Dermis blood vessel endothelial cell (primary cell): ENCODE results near the gene TOP2A. TPM values are rescaled to one million over a fixed set of nuclear protein-coding genes. Genes with fewer than 3 reads are reported as not detected.
"Not testable (repeated sequence)": the region's sequence is repeated elsewhere in the genome, so short reads cannot be mapped to it uniquely, and the experiment has no call there.

ENCODE experiments used
- DNase-seq: peaks from one replicate; pipeline ENCODE4 v3.0.0; 2010
- total RNA-seq: library from RNA; depleted of rRNA; stranded (reverse); fragments of >200 nt; gene quantifications from 2 replicates; pipeline ENCODE4 v1.2.3, GENCODE V29; 2014

TOP2A gene
- total RNA-seq, 1 donor from 2014 or later = 39.3 TPM

GRCh38 chr17:40431231-40431602 is 13.5 kb upstream of the TOP2A start:
- no peak for DNase-seq

- no peak for DNase-seq
Measured at GRCh38 chr17:40430272-40431230, 12.9 kb upstream of the TOP2A start.

GRCh38 chr17:40427002-40427491 is 9.4 kb upstream of the TOP2A start:
- no peak for DNase-seq

GRCh38 chr17:40425741-40426140 is 8.0 kb upstream of the TOP2A start:
- no peak for DNase-seq

- no peak for DNase-seq
Measured at GRCh38 chr17:40422990-40423633, 5.4 kb upstream of the TOP2A start.

- DNase-seq = peak; percentile 56
Measured at GRCh38 chr17:40419559-40420331, 2.0 kb upstream of the TOP2A start.

- DNase-seq = no peak
Measured at GRCh38 chr17:40418428-40418706, 671 bp upstream of the TOP2A start.

GRCh38 chr17:40417258-40417608 is 463 bp downstream of the TOP2A start:
- DNase-seq = peak; percentile 43

GRCh38 chr17:40416671-40417070 is 1.0 kb downstream of the TOP2A start:
- no peak for DNase-seq

- DNase-seq = peak; percentile 69
Measured at GRCh38 chr17:40415390-40415789, 2.3 kb downstream of the TOP2A start.

- DNase-seq = not testable (repeated sequence)
Measured at GRCh38 chr17:40414312-40414711, 3.4 kb downstream of the TOP2A start.

GRCh38 chr17:40412880-40413279 is 4.8 kb downstream of the TOP2A start:
- no peak for DNase-seq

- no peak for DNase-seq
Measured at GRCh38 chr17:40411821-40412220, 5.9 kb downstream of the TOP2A start.

GRCh38 chr17:40410082-40410481 is 7.6 kb downstream of the TOP2A start:
- no peak for DNase-seq

GRCh38 chr17:40409540-40409939 is 8.2 kb downstream of the TOP2A start:
- DNase-seq = not testable (repeated sequence)

- DNase-seq = no peak
Measured at GRCh38 chr17:40407460-40407859, 10.2 kb downstream of the TOP2A start.

- no peak for DNase-seq
Measured at GRCh38 chr17:40404003-40404402, 13.7 kb downstream of the TOP2A start.

GRCh38 chr17:40402668-40403067 is 15.0 kb downstream of the TOP2A start:
- no peak for DNase-seq

GRCh38 chr17:40399185-40399584 is 18.5 kb downstream of the TOP2A start:
- DNase-seq = peak; percentile 79

- DNase-seq = not testable (repeated sequence)
Measured at GRCh38 chr17:40386555-40386954, 31.1 kb downstream of the TOP2A start.

GRCh38 chr17:40382251-40382650 is 35.4 kb downstream of the TOP2A start:
- DNase-seq = no peak

- no peak for DNase-seq
Measured at GRCh38 chr17:40378966-40379365, 38.7 kb downstream of the TOP2A start.

- no peak for DNase-seq
Measured at GRCh38 chr17:40377832-40378231, 39.9 kb downstream of the TOP2A start.
